Activated gamma-delta T cell (primary cell): ENCODE results near the gene C3orf20.

ENCODE experiments used
- DNase-seq: peaks from one replicate; lab custom pipeline; 2025; lab: John Stamatoyannopoulos, UW

C3orf20 gene

GRCh38 chr3:14758959-14759358 lies 84.0 kb downstream of the C3orf20 start:
- no peak for DNase-seq

GRCh38 chr3:14760185-14760584 lies 85.2 kb downstream of the C3orf20 start:
- no peak for DNase-seq

GRCh38 chr3:14761121-14761672 lies 86.3 kb downstream of the C3orf20 start:
- DNase-seq: no peak

GRCh38 chr3:14761866-14762265 lies 86.9 kb downstream of the C3orf20 start:
- DNase-seq: no peak

GRCh38 chr3:14762701-14763100 lies 87.8 kb downstream of the C3orf20 start:
- no peak for DNase-seq

- DNase-seq: no peak
These were observed 89.6 kb downstream of the C3orf20 start for GRCh38 chr3:14764331-14765059.

GRCh38 chr3:14765060-14765400 lies 90.1 kb downstream of the C3orf20 start:
- no peak for DNase-seq

GRCh38 chr3:14765576-14766427 lies 90.9 kb downstream of the C3orf20 start:
- no peak for DNase-seq

- no peak for DNase-seq
These were observed 91.7 kb downstream of the C3orf20 start for GRCh38 chr3:14766428-14767244.

GRCh38 chr3:14767245-14768051 lies 92.5 kb downstream of the C3orf20 start:
- no peak for DNase-seq

GRCh38 chr3:14768182-14768790 lies 93.3 kb downstream of the C3orf20 start:
- DNase-seq: no peak

- DNase-seq: no peak
These were observed 93.9 kb downstream of the C3orf20 start for GRCh38 chr3:14768881-14769280.

- no peak for DNase-seq
These were observed 94.8 kb downstream of the C3orf20 start for GRCh38 chr3:14769544-14770325.

GRCh38 chr3:14770591-14770990 lies 95.7 kb downstream of the C3orf20 start:
- DNase-seq: no peak

- no peak for DNase-seq
These were observed 96.9 kb downstream of the C3orf20 start for GRCh38 chr3:14771593-14772497.

- DNase-seq: no peak
These were observed 97.7 kb downstream of the C3orf20 start for GRCh38 chr3:14772533-14773138.

GRCh38 chr3:14773281-14773680 lies 98.3 kb downstream of the C3orf20 start:
- DNase-seq: no peak

GRCh38 chr3:14773691-14774128 lies 98.8 kb downstream of the C3orf20 start:
- no peak for DNase-seq
